Activated T-cell treated with anti-CD3 and anti-CD28 coated beads, Interleukin-2, amount 50 U/mL, for 48 hours (primary cell): ENCODE results near the gene OR13J1.

Source experiments
- DNase-seq, 2 experiments: peaks; one replicate each; pipeline ENCODE4 v3.0.0-alpha.2; 2020

Gene OR13J1

DNA sequence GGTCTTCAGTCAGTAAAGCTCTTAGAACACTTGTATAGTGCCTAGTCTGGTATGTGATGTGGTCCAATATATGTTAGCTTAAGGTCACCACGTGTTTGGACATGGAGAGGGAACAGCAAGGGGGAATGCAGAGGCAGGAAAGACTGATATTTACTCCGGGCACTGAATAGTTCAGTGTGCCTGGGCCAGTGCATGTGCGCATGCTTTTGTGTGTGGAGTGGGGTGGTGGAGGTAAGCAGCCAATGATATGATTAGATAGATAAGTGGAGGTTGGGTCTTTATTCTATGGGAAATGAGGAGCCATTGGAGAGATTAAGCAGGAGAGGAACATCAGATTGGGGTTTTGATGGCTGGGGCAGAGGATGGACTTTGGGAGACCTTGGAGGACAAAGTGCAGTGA is 14.0 kb downstream of the OR13J1 start:
- peak in 1 of 2 experiments; percentile 4 for DNase-seq

DNA sequence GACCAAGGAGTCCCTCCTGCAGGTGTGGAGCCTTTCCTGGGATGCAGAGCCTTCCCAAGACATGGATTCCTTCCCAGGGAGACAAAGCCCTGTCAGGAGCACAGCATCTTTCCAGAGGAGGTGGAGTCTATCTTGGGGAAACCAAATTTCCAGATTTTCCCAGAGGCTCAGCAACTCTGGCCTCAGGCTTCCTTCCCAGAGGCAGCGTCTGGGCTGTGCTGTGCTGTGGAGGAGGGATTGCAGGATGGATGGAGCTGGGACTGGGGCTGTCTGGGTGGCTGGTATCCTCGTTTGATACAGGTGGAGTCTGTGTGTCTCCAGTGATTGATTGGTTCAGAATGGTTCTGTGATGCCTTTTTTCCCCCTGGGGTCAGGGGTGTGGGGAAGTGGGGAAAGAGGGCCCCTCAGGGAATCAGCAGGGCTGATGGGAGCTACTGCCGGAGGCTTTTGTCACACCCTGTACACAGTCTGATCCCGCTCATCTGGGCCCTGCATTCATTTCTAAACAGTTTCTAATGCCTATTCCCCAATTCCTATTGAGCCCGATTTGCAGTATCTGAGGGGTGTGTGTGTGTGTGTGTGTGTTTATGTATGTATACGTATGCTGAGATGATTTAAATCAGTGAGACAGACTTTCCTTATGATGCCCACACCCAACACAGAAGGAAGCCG is 16.0 kb downstream of the OR13J1 start:
- DNase-seq = peak; percentile 0 to 2

DNA sequence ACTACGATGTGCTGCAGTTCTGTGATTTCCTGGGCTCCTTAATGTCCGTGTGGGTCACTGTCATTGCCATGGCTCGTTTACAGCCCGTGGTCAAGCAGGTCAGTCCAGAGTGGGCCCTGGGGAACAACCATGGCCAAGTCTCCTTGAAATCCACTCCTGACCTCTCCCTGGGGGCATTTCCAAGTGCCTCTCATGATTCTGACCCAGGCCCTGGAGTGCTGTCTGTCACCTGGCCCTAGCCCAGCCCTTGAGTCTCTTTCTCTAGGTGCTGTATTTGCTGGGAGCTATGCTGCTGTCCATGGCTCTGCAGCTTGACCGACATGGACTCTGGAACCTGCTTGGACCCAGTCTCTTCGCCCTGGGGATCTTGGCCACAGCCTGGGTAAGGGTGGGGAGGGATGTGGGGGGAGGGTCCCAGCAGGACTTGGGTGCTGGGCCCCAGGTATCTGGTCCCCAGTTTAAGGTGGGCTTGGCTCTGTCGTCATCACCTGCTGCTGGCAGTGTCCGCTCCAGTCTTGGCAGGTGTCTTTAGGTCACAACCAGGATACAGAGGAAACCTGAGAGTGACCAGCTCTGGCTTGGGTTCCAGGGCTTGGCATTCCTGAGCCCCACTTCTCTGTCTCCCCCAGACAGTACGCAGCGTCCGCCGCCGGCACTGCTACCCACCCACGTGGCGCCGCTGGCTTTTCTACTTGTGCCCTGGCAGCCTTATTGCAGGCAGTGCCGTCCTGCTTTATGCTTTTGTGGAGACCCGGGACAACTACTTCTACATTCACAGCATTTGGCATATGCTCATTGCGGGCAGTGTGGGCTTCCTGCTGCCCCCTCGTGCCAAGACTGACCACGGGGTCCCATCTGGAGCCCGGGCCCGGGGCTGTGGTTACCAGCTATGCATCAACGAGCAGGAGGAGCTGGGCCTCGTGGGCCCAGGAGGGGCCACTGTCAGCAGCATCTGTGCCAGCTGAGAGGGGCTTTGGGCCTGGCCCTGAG is 17.0 kb downstream of the OR13J1 start:
- DNase-seq = peak in 1 of 2 experiments; percentile 5

DNA sequence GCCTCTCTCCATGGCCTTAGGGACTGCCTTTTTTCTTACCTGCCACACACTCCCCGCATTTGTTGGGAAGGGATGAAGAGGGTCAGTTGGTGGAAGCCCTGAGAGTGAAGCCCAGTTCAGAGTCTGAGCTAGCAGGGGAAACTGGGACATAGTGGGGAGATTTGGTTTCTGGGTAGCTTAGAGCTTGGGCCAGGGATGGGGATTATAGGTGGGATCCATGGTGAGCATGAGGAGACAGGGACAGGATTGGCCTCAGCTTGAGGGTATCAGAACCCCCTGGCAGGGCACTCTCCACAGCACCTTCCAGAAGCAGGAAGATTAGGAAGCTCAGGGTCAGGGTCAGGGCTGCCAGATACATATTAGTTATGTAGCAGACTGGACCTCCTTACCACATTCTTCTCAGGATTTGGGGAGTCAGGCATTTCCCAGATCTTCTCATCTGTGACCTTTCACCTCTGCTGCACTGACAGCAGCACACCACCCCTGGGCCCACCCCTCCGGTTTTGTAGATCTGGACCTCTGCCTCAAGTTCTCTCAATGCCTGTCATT is 17.9 kb downstream of the OR13J1 start:
- peak in 1 of 2 experiments; percentile 4 for DNase-seq

DNA sequence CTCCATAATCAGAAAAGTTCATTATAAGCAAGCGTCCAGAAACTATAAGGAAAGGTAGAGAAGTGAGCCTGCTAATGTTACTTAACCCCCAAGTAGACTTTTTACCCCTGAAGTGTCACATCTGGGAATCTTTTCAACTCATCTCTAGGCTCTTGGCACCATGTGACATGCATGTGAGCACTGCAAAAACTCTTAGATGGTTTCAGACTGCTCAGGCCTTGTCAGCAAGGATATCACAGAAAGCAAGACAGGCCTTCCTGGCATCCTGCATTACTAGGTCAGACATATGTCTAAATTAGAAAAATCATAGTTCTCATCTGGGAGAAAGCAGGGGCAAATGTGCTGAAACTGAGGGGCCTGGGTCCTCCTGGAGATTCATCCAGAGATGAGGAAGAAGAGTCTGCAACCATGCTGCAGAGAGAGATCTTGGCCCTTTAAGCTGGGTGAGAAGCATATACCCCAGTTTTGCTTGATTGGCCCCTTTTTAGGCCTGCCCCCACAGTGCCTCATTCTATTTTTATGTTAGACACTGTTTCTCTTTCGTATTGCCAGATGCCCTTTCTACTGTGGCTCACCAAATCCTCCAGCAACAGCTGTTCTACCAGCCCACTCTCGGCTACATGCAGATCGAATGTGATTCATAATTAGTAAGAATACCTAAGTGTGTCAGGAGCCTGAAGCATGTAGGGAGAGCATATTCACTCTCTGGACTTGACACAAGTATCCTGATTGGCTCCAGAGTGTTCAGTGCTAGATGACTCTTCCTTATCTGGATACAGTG is 22.2 kb downstream of the OR13J1 start:
- DNase-seq = peak; percentile 52 to 65

DNA sequence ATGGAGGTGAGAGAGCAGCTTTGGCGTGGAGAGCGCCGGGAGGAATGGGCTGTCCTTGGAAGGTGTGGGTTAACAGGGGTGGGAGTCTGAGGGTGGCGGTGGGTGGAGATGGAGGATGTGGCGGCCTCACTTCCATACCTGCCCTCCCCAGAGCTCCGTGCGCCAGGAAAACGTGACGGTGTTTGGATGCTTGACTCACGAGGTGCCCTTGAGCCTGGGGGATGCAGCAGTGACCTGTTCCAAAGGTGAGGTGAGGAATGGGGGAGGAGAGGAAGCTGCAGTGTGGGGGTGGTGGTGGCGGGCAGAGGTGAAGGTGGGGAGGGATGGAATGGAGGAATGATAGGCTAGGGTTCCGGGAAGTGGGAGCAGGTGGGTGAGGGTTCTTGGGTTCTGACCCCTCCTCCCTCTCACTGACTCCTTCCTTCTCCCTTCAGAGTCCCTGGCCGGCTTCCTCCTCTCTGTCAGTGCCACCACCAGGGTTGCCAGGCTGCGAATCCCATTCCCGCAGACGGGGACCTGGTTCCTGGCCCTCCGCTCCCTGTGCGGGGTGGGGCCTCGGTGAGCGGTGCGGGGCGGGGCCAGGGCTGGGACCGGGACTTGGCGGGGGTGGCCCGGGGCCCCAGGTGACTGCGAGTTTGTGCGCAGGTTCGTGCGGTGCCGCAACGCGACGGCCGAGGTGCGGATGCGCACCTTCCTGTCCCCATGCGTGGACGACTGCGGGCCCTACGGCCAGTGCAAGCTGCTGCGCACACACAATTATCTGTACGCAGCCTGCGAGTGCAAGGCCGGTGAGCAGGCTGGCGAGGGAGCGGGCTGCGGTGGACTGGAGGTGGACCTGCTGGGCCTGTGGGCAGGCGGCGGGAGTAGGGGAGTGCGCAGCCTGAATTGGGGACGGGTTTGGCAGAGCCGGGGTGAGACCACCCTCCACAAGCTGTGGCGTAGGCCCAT is 24.1 kb downstream of the OR13J1 start:
- DNase-seq = no peak

DNA sequence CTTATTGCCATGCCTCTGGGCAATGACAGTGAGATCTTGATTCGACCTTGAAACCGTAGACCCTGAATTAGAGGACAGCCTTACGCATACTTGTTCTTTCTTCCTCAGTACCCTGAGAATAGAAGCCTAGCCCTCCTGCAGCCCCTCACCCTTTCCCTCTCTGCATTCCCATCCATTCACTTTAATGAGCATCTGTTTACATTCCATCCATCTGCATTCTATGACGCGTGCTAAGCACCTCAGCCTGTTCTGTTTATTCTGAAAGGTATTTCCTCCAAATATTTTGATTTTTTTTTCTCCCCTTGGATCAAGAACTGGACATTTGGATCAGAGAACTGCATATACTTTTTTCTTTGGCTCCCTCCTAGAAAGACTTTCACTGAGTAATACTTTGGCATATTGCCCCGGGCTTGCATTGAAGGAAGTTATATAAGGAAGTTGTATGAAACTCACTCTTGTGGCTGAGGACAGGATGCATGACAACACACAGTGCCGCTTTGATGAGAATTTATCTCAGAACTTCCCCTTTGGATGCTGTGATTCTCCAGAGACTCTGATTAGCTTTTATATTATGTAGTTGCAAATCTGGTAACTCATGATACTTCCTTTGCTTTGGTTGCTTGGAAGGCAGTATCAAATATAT is 25.5 kb downstream of the OR13J1 start:
- no peak for DNase-seq

DNA sequence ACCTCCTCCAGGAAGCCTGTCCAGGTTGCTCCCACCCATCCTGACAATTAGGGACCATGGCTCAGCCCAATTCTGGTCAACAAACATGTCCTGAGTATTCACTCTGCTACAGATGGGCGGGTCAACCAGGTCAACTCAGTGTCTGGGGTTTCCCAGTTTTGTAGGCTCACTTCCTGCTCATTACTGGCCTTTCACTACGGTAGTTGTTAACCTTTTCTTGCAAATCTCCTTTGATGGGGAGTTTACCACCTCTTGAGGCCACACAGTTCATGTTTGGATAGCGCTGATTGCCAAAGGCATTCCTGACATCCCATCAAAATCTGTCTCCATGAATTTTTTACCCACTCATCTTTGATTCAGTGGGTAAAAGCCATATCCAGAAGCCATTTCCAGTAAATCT is 27.4 kb downstream of the OR13J1 start:
- no peak for DNase-seq

DNA sequence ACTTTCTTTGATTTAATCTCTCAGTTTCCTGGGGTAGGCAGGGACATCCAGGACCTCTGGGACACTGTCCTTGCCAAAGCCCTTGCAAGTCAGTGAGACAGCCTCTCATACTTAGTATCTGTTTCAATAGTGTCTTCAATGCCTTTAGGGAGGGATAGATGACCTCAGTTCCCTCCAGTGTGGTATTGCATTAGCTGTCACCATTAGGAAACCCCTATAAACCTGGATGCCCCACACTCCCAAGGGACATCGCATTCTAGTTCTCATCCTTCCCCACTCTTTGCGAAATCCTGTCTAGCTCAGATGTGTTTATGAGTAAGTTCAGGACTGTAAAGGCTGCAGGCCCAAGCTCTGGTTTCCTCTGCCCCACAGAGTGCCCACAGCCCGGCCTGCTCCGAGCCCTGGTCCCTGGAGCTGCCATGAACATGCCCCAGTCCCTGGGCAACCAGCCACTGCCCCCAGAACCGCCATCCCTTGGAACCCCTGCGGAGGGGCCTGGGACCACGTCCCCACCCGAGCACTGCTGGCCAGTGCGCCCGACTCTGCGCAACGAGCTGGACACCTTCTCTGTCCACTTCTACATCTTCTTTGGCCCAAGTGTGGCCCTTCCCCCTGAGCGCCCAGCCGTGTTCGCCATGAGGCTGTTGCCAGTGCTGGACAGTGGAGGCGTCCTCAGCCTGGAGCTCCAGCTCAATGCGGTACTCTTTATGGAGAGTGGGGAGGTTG is 28.0 kb downstream of the OR13J1 start:
- DNase-seq = no peak

DNA sequence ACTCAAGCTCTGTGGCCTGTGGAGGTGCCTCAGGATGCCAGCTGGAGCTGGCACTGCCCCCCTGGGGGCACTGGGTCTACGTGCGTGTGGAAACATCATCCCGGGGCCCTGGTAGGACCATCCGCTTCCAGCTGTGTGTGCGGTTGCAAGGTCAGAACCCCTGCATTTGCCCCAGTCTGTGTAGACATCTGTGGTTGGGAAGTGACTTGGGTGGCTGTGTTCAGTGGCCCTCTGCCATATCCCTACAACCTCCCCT is 28.6 kb downstream of the OR13J1 start:
- no peak for DNase-seq

DNA sequence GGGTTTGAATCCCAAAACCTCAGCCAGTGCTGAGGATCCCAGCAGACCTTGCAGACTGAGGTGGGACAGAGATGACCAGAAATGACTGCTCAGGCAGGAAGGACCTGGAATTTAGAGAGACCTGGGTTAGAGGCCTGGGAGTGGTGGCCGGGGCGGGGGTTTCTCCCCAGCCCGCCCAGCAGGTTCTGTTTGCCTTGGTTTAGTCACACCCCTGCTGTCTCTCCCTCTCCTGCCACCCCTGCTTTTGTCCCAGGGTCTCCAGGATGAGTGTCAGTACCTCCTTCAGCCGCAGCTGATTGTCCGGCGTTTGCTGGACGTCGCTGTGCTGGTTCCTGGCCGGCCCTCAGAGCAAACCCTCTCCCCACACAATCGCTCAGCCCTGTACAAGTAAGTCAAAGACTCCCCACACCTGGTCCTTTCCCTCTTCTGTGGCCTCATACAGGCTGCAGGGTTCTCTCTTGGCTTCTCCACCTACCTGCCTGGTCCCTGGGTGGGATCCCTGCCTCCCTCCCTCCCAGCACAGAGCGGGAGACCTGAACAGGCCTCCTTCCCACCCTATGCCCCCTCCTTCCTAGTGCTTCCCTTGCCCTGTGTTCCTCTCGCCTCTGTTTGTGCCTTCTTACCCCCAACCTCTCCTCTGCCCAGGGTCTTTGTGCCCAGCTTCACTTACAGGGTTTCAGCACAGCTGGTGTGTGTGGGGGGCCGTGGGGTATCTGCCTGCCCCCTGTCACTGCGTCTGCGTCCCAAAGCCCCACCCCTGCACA is 29.1 kb downstream of the OR13J1 start:
- DNase-seq = no peak

DNA sequence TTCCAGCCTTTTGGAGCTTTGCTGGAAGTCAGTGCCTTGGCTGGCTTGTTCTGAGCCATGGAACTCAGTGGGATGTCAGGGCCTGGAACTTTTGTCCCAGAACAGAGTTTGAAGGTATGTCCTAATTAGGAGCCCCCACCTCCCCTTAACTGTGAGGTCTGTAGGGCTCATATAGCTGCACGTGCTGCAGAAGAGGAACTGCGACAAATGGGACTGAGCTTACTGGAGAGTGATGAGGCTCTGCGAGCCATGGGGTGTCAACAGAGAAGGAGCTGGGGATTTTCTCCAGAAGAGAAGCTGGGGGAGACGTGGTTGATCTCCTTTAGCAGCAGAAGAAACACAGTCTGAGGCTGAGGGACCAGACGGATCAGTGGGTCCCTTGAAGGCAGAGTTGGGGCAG is 30.3 kb downstream of the OR13J1 start:
- DNase-seq = no peak

DNA sequence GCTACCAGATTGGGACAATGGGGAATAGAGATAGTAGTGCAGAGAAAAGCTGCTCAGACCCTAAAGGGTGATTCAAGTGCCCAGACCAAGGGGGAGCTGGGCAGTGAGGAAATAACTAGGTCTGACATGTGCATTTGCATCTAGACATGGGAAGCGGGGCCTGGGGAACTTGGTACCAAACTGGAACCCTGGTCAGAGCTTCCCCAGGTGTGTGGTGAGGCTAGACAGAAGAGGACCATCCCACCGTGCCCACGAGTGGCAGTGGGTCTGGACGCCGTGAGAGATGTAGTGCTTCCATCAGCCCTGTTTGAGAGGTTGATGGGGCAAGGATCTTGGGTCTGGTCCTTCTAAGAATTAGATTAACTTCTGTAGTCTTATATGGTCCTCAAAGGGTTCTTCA is 33.6 kb downstream of the OR13J1 start:
- no peak for DNase-seq

DNA sequence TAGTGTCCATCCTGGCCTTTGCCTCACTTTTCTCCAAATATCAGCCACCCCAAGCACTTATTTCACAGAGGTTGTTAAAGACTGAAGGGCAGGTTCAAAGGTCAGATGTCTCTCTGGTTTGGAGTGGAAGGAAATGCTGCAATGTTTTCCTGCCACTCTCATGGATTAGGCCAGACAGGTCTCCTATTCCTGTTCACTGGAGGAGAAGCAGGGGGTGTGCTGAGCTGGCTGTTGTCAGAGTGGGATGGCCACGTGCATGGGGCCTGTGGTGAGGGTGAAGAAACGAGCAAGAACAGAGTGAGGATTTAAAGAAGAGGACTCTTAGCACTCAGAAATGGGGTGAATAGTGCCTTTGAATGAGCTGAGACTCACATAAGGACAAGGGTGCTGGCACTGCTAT is 34.4 kb downstream of the OR13J1 start:
- no peak for DNase-seq

DNA sequence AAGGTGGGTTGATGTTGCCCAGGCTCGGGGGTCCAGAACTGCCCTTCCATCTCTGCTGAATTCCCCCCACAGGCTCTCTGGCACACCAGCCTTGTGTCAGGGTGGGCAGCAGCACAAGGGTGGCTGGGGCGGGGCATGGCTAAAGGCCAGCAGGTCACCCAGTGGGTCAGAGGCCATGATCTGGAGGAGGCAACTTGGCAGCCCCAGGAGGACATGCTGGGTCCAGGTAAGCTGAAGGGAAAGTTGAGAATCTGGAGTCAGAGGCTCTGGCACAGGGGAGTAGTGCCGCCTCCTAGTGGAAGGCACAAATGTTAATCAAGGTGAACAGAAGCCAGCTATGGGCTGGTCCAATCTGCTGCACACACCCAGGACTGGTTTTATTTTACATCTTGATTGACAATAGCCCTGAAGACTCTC is 35.0 kb downstream of the OR13J1 start:
- no peak for DNase-seq

DNA sequence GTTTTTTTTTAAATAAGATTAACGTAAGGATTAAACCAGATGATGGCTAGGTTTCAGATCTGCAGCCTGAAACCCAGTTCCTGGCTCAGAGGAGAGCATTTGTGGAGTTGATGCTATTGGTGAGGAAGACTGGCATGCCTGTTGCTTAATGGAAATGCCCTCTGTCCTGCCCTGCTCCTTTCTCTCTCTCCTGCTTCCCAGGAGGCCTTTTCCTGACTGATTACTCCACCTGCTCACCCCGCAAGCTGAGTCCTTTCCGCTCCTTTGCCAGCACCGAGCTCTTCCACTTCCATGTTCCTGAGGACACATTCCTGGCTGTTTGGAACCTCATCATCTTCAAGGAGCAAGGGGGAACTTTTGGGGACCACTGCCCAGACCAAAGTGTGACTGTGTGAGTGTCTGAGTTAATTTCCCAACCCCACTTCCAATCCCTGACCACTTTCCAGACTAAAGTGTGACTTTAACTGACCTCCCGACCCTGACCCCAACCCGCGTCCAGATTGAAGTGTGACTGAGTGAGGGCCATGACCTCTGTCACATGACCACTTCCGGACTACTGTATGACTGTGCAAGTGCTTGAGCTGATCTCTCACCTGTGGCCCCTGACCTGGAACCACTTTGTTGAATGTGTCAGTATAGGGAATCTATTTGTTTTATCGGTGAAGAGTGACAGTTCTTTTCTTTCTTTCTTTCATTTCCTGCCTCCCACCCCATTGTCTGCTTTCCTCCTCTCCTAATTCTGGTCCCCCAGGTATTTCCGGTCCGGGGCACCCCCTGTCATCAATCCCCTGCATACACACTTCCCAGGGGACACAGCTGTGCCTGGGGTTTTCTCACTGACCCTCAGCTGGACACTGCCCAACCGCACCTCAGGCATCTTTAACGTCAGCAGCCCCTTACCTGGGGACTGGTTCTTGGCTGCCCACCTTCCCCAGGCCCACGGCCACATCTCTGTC is 35.7 kb downstream of the OR13J1 start:
- DNase-seq = no peak

DNA sequence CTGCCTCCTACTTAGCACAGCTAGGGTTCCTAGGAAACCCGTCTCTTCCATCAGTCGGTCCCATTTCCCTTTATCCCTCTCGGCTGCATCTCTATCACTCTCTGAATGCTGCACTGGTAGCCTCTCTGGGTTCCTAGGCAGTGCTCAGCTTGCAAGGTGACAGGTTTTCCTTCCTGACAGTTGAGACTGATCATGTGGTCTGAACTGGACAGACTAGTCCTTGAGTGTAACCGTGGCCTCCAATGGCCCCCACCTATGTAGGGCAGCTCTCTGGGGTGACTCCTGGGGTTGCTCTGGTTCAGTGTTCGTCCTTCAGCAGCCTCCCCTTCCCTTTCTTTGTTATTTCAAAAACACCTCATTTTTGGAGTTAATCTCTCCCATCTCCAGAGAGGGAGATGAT is 37.4 kb downstream of the OR13J1 start:
- no peak for DNase-seq

DNA sequence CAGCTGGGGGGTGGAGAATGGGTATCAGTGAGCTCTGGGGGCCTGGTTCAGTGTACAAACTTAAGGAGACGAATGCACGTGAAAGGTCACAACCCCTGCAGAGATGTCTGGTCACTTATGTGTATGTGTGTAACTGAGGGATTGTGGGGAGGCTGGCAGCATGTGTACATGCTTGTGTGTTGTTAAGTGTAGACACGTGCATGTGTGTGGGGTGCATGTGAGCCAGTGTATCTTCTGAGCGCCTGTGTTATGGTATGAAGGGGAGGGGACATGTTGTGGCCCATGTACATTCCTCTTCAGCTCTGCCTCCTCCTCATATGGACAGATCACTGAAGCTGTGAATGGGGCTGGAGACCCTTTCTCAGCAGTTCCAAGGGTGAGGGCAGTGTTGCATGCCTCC is 39.2 kb downstream of the OR13J1 start:
- no peak for DNase-seq

DNA sequence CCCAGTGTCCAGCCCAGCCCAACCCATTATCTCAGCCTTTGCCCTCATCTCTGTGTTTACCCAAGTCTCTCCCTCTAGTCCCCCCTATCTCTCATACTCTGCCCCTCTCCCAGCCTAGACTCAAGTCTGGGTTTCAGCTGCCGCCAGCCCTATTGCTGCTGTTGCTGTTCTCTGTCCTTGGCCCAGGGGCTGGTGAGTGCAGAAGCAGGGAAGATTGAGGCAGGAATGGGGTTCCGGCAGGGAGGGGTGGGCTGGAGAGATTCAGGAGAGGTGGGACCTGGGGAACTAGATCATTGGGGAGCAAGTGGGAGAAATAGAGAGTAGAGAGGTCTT is 40.5 kb downstream of the OR13J1 start:
- no peak for DNase-seq
